Left lung (tissue), 10 donors: Measurements from ENCODE around the gene SLC6A20. TPM values are rescaled to one million over a fixed set of nuclear protein-coding genes. Genes with fewer than 3 reads are reported as not detected.

Experiments
- ATAC-seq: fragments of 200-7000 bp; cut with Tn5 transposase; one replicate; pipeline ENCODE4 v1.9.1; 2020; ENCODE audit warnings: moderate library complexity
- DNase-seq, 4 donors: peaks; one replicate each; pipeline ENCODE4 v3.0.0-alpha.2; 2013 to 2020
- H3K27ac ChIP-seq, 2 donors: fragments of 200-600 bp; sonication (generic) in 1 of 2; one replicate each; pipeline versions ENCODE4 v1.5.0 to v1.8.0; 2020 to 2021
- H3K27me3 ChIP-seq, 2 donors: fragments of 200-600 bp; sonication (generic) in 1 of 2; one replicate each; pipeline versions ENCODE4 v1.5.0 to v1.8.0; 2020 to 2021
- H3K36me3 ChIP-seq, 2 donors: fragments of 200-600 bp; sonication (generic) in 1 of 2; one replicate each; pipeline versions ENCODE4 v1.5.0 to v1.8.0; 2020 to 2021
- H3K4me1 ChIP-seq, 2 donors: fragments of 200-600 bp; one replicate each; pipeline ENCODE4 v1.8.0; 2021
- H3K4me3 ChIP-seq, 2 donors: fragments of 200-600 bp; sonication (generic) in 1 of 2; one replicate each; pipeline versions ENCODE4 v1.5.0 to v1.8.0; 2020 to 2021; ENCODE audit warnings: mild to moderate bottlenecking in 1 of 2
- H3K9me3 ChIP-seq, 2 donors: fragments of 200-600 bp; sonication (generic) in 1 of 2; one replicate each; pipeline versions ENCODE4 v1.5.0 to v1.8.0; 2020 to 2021
- CTCF ChIP-seq, 2 donors: fragments of 200-600 bp; sonication (generic) in 1 of 2; IDR thresholded peaks; one replicate each; pipeline versions ENCODE4 v1.5.0 to v1.8.0; 2021; ENCODE audit warnings: antibody characterized with exemption in 2 of 2
- intact Hi-C, 2 donors: fragments of 100-400 bp; cut with DNase I; formaldehyde crosslinking; loops; one replicate each; pipeline versions ENCODE4 v1.11.2 to v1.14.2; 2022
- polyA plus RNA-seq, 6 donors: library from polyadenylated mRNA; unstranded; fragments of 120-200 nt; gene quantifications; one replicate each; pipeline ENCODE4 v1.2.1, GENCODE V29; 2013; ENCODE audit not compliant: insufficient read length in 6 of 6
- total RNA-seq, 2 donors: library from RNA; stranded (reverse); fragmentation: NEBNext Ultra II Directional; extraction: Animal tissue kit (Norgen Biotek cat#: 25700); gene quantifications; one replicate each; pipeline ENCODE4 v1.2.1, GENCODE V29; 2021
- donor health status: DM: no; HTN: yes; CAD: no.
- donor health status: DM: no; HTN: no; CAD: no.

Gene SLC6A20
- total and polyA plus RNA-seq, 8 donors = 0.61 to 17.0 (median 1.7) TPM

DNA sequence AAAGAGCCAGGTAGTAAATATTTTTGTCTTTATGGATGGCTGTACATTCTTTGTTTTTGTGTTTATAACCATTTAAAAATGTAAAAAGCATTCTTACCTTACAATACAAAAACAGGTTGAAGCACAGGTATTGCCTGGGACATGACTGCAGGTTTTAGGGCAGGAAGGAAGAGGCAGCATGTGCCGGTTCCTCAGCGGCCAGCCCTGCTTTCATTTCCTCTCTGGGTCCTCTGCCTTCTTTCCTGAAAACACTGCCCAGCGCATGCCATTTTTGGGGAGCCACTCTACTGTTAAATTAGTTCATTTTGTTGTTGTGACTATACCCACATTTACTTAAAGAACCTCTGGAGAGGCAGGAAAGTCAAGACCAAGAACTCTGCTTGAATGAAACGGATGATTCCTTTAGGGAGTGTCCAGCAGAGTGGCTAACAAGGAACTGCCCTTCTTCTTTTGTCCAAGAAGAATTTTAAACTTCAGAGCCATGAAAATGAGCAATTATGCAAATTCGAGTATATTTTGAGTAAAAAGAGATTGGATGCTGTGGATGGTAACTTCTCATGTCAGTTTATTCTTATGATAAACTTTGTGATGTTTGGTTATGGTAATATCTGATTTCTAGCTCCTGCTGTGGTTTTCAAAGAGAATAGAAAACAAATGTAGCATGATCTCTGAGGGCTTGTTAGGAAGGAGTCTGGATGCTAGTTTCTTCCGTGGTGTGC is 54.4 kb downstream of the SLC6A20 start:
- no peak overlapping the region for H3K27ac ChIP-seq
- ATAC-seq (peak; percentile 15), DNase-seq (no peak)
- no peaks in the 10 kb centered on the region for H3K27me3 ChIP-seq
- intact Hi-C loops = no loop called here
- H3K4me1 ChIP-seq = peaks cover 0 to 10% of the 10 kb centered on the region in 2 donors
- no peaks in the 10 kb centered on the region for H3K9me3 ChIP-seq
- H3K4me3 ChIP-seq = no peak overlapping the region
- TF ChIP-seq CTCF (IDR thresholded peaks at IDR 0.05) = no peak
- H3K36me3 ChIP-seq = peaks cover 5 to 100% of the 10 kb centered on the region in 2 donors

DNA sequence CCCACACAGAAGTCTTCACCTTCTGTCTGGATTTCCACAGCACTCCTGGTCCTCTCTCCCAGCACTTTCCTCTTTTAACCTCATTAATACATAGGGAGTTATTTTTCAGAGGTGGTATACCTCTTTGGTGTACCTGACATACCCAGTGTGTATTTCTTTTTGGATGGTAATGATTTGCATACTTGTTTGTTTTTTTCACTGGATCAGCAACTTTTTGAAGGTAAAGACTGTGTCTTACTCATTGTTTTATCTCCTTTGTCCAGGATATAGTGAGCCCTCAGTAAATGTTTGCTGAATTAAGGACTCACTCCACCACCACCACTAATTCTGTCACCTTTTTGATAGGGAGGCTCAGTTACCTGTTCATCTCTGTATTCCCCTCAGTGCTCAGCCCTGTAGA is 55.1 kb downstream of the SLC6A20 start:
- DNase-seq (no peak), ATAC-seq (no peak)
- Histone ChIP-seq H3K36me3 (peaks cover 5 to 100% of the 10 kb centered on the region in 2 donors), H3K9me3 (no peaks in the 10 kb centered on the region), H3K27me3 (no peaks in the 10 kb centered on the region), H3K27ac (no peak overlapping the region), H3K4me3 (no peak overlapping the region), H3K4me1 (peaks cover 0 to 10% of the 10 kb centered on the region in 2 donors)
- no peak for TF ChIP-seq CTCF (IDR thresholded peaks at IDR 0.05)
- intact Hi-C loops = no loop called here

DNA sequence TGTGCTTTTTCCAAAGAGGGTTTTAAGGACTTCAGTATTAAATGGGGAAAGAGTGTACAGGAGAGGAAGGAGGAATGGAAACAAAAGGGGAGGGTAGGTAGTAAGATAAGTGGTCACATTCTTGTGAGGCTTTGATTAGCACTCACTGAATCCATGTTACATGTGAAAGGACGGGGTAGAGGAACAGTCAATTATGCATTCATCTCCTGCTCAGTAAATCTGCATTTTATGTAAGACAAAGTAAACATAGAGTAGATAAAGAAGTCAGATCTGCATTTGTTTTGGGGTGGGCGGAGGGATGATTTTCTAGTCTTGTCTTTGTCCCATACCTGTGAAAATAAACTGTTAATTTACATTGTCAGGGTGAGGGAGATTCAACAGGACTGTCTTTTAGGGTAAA is 56.3 kb downstream of the SLC6A20 start:
- Histone ChIP-seq H3K36me3 (peaks cover 5 to 100% of the 10 kb centered on the region in 2 donors), H3K9me3 (no peaks in the 10 kb centered on the region), H3K27me3 (no peaks in the 10 kb centered on the region), H3K4me1 (peaks cover 0 to 10% of the 10 kb centered on the region in 2 donors), H3K4me3 (no peak overlapping the region), H3K27ac (no peak overlapping the region)
- DNase-seq (no peak), ATAC-seq (no peak)
- TF ChIP-seq CTCF (IDR thresholded peaks at IDR 0.05) = no peak
- intact Hi-C loops = no loop called here

DNA sequence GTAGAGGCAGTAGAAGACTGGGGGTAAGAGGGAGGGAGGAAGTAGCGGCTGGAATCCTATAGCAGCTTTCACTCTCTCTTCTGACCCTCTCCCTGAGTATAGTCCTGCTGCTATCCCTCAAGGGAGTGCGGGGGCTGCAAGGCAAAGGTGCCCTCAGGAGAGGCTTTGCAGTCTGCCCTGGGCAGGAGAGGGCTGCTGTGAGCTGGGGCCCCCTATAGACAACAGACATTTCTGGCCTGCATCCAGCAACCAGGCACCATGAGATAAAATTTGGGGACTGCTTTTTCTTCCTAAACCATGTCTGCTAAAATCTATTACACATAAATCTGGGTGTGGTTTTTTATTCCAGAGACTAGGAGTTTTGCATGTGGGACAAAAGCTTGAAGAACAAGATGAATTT is 59.1 kb downstream of the SLC6A20 start:
- no peaks in the 10 kb centered on the region for H3K27me3 ChIP-seq
- DNase-seq (no peak), ATAC-seq (no peak)
- H3K9me3 ChIP-seq = no peaks in the 10 kb centered on the region
- no peak overlapping the region for H3K4me3 ChIP-seq
- peaks cover 0 to 10% of the 10 kb centered on the region in 2 donors for H3K4me1 ChIP-seq
- intact Hi-C loops = no loop called here
- H3K36me3 ChIP-seq = peaks cover 5 to 99% of the 10 kb centered on the region in 2 donors
- H3K27ac ChIP-seq = no peak overlapping the region
- no peak for TF ChIP-seq CTCF (IDR thresholded peaks at IDR 0.05)

GRCh38 chr3:45736707-45737106 is 59.6 kb downstream of the SLC6A20 start:
- Histone ChIP-seq H3K4me1 (peaks cover 0 to 5% of the 10 kb centered on the region in 2 donors), H3K9me3 (no peaks in the 10 kb centered on the region), H3K27me3 (no peaks in the 10 kb centered on the region), H3K4me3 (no peak overlapping the region), H3K36me3 (peaks cover 5 to 99% of the 10 kb centered on the region in 2 donors), H3K27ac (no peak overlapping the region)
- TF ChIP-seq CTCF (IDR thresholded peaks at IDR 0.05) = no peak
- intact Hi-C loops = no loop called here
- no peak for ATAC-seq
- no peak for DNase-seq
